ENCODE results near the gene ARID5A.

- no peak for TF ChIP-seq CTCF (IDR thresholded peaks at IDR 0.05)
- no peak for TF ChIP-seq POLR2A (IDR thresholded peaks at IDR 0.05)
These were observed 33.5 kb upstream of the ARID5A start for GRCh38 chr2:96502891-96503636.
